HL-60 (cell line): ENCODE data around the gene EVI5L.

Experiments used
- DNase-seq, 2 experiments: peaks; one replicate each; pipeline ENCODE4 v3.0.0-alpha.2; 2010 to 2020; ENCODE audit warnings: low read depth in 1 of 2, low spot score in 1 of 2
- H3K27ac ChIP-seq: fragments of 250-450 bp; sonication (Bioruptor Pico); replicated peaks from 2 replicates; pipeline ENCODE4 v1.5.1; 2020; ENCODE audit warnings: mild to moderate bottlenecking, moderate library complexity
- H3K27me3 ChIP-seq: fragments of 250-450 bp; sonication (Bioruptor Pico); 2 replicates; pipeline ENCODE4 v1.5.1; 2021; ENCODE audit warnings: mild to moderate bottlenecking, moderate library complexity; ENCODE audit not compliant: insufficient read depth, poor library complexity, severe bottlenecking
- H3K4me3 ChIP-seq: replicated peaks from 2 replicates; pipeline ENCODE4 v1.5.1; 2011; ENCODE audit warnings: mild to moderate bottlenecking, control low read depth, low read length; ENCODE audit not compliant: insufficient read depth
- CTCF ChIP-seq: IDR thresholded peaks from one replicate; pipeline ENCODE4 v1.5.1; 2011; ENCODE audit warnings: low read length, control low read depth, inconsistent platforms; ENCODE audit not compliant: insufficient read depth
- GABPA ChIP-seq: IDR thresholded peaks from 2 replicates; pipeline ENCODE4 v1.6.1; 2012; ENCODE audit warnings: low read depth
- POLR2AphosphoS5 ChIP-seq: IDR thresholded peaks from 2 replicates; pipeline ENCODE4 v1.6.1; 2012; ENCODE audit warnings: low read depth
- REST ChIP-seq: IDR thresholded peaks from 2 replicates; pipeline ENCODE4 v1.6.1; 2012; ENCODE audit warnings: low read depth; ENCODE audit not compliant: insufficient replicate concordance
- SPI1 ChIP-seq: IDR thresholded peaks from 2 replicates; pipeline ENCODE4 v1.6.1; 2012; ENCODE audit warnings: low read depth, mild to moderate bottlenecking, borderline replicate concordance

The EVI5L gene

GRCh38 chr19:7843521-7843920 is 13.5 kb downstream of the EVI5L start:
- DNase-seq: no peak
- Histone ChIP-seq H3K27me3 (no peaks in the 10 kb centered on the region), H3K4me3 (no peak overlapping the region), H3K27ac (no peak overlapping the region)
- TF ChIP-seq REST (no peak), CTCF (no peak), GABPA (no peak), SPI1 (no peak)

- Histone ChIP-seq H3K27me3 (no peaks in the 10 kb centered on the region), H3K27ac (no peak overlapping the region), H3K4me3 (no peak overlapping the region)
- no peak for TF ChIP-seq POLR2AphosphoS5
- DNase-seq: no peak
Measured at GRCh38 chr19:7844405-7844804, 14.4 kb downstream of the EVI5L start.

GRCh38 chr19:7844951-7845350 is 14.9 kb downstream of the EVI5L start:
- no peak for DNase-seq
- H3K4me3 ChIP-seq: no peak overlapping the region
- TF ChIP-seq CTCF (no peak), GABPA (no peak), REST (no peak), POLR2AphosphoS5 (no peak), SPI1 (no peak)
- H3K27ac ChIP-seq: no peak overlapping the region
- no peaks in the 10 kb centered on the region for H3K27me3 ChIP-seq

- DNase-seq: no peak
- TF ChIP-seq POLR2AphosphoS5 (no peak), SPI1 (no peak), GABPA (no peak), CTCF (no peak), REST (no peak)
- Histone ChIP-seq H3K27ac (no peak overlapping the region), H3K4me3 (no peak overlapping the region), H3K27me3 (no peaks in the 10 kb centered on the region)
Measured at GRCh38 chr19:7845390-7846154, 15.6 kb downstream of the EVI5L start.
